K562 (cell line): ENCODE measurements around the gene CCDC15. TPM values are rescaled to one million over a fixed set of nuclear protein-coding genes. Genes with fewer than 3 reads are reported as not detected.
A peak's percentile ranks its signal among the peaks of the same experiment; 100 is the strongest.

Experiments used
- EP300 ChIP-seq: IDR thresholded peaks from 2 replicates; pipeline ENCODE4 v1.6.1; 2012; ENCODE audit warnings: low read length, improper control_type of control experiment
- HMG20B ChIP-seq: fragments of 250-450 bp; sonication (Bioruptor Pico); IDR thresholded peaks from 2 replicates; pipeline ENCODE4 v1.5.0; 2021; ENCODE audit warnings: mild to moderate bottlenecking
- RB1 ChIP-seq: fragments of 450-650 bp; IDR thresholded peaks from 2 replicates; pipeline ENCODE4 v1.6.1; 2017; ENCODE audit warnings: low read depth, mild to moderate bottlenecking
- SAFB2 ChIP-seq: fragments of 200-400 bp; formaldehyde crosslinking; IDR thresholded peaks from 2 replicates; pipeline ENCODE4 v1.6.1; 2018; ENCODE audit warnings: borderline replicate concordance, low read length, low read depth, moderate library complexity; ENCODE audit not compliant: severe bottlenecking
- SMAD1 ChIP-seq: fragments of 150-350 bp; IDR thresholded peaks from 2 replicates; pipeline ENCODE4 v1.6.1; 2014; ENCODE audit warnings: low read length, low read depth; ENCODE audit not compliant: partially characterized antibody
- SMAD4 ChIP-seq: fragments of 250-450 bp; sonication (Bioruptor Pico); conservative IDR thresholded peaks from 2 replicates; pipeline ENCODE4 v1.8.0; 2021; ENCODE audit warnings: inconsistent platforms, mild to moderate bottlenecking, moderate library complexity
- ZNF124 ChIP-seq: sonication (generic); formaldehyde crosslinking; IDR thresholded peaks from 2 replicates; pipeline ENCODE4 v1.8.1; 2022; ENCODE audit warnings: missing genetic modification reagents
- ZNF717 ChIP-seq: fragments of 250-450 bp; sonication (Bioruptor Pico); IDR thresholded peaks from 2 replicates; pipeline ENCODE4 v1.5.0; 2021
- polyA plus RNA-seq, 8 experiments: library from polyadenylated mRNA; depleted of rRNA in 4 of 8; stranded (reverse) in 5 of 8; unstranded in 3 of 8; fragments of >200 nt; fragmentation: Nextera tagmentation in 2 of 8; fragmentation: Illumina TruSeq in 1 of 8; extraction: Ambion mirVana in 2 of 8; extraction: Trizol in 1 of 8; gene quantifications; 2 replicates each; pipeline versions ENCODE4 v1.2.1 to v1.2.3, GENCODE V29; 2011 to 2014; ENCODE audit warnings: inconsistent platforms in 1 of 8, missing spikeins in 1 of 8
- total RNA-seq, 7 experiments: library from RNA; depleted of rRNA in 6 of 7; stranded (reverse); fragments of >200 nt in 6 of 7; fragmentation: Illumina TruSeq in 2 of 7; extraction: Trizol in 2 of 7; gene quantifications; 2 replicates each; pipeline versions ENCODE4 v1.2.1 to v1.2.3, GENCODE V29; 2011 to 2021; ENCODE audit warnings: low replicate concordance in 1 of 7
- TF ChIP-seq, protein P1 (sequence below): sonication (generic); formaldehyde crosslinking; IDR thresholded peaks from 2 replicates; pipeline ENCODE4 v1.8.0; 2023; ENCODE audit warnings: missing genetic modification reagents, mild to moderate bottlenecking, borderline replicate concordance
- TF ChIP-seq, protein P2 (sequence below): fragments of 450-650 bp; IDR thresholded peaks from 2 replicates; pipeline ENCODE4 v1.7.1; 2018; ENCODE audit warnings: mild to moderate bottlenecking, low read depth; ENCODE audit not compliant: partially characterized antibody
- TF ChIP-seq, protein P3 (sequence below): fragments of 200-400 bp; formaldehyde crosslinking; IDR thresholded peaks from 2 replicates; pipeline ENCODE4 v1.6.1; 2017; ENCODE audit warnings: mild to moderate bottlenecking, low read depth, low read length, moderate library complexity
- TF ChIP-seq, protein P4 (sequence below), 2 experiments: fragments of 450-650 bp in 1 of 2; IDR thresholded peaks; 2 replicates each; pipeline ENCODE4 v1.6.1; 2011 to 2017; ENCODE audit warnings: low read depth in 2 of 2, antibody characterized with exemption in 1 of 2, borderline replicate concordance in 1 of 2, low read length in 1 of 2, mild to moderate bottlenecking in 1 of 2, mixed read lengths in 1 of 2; ENCODE audit not compliant: control insufficient read depth in 1 of 2

The CCDC15 gene
- total and polyA plus RNA-seq, 9 of the 15 experiments (the other 6 are each of a cell fraction or from before 2014, with no cell fraction given), result 1.9 to 9.2 (median 3.9) TPM

DNA sequence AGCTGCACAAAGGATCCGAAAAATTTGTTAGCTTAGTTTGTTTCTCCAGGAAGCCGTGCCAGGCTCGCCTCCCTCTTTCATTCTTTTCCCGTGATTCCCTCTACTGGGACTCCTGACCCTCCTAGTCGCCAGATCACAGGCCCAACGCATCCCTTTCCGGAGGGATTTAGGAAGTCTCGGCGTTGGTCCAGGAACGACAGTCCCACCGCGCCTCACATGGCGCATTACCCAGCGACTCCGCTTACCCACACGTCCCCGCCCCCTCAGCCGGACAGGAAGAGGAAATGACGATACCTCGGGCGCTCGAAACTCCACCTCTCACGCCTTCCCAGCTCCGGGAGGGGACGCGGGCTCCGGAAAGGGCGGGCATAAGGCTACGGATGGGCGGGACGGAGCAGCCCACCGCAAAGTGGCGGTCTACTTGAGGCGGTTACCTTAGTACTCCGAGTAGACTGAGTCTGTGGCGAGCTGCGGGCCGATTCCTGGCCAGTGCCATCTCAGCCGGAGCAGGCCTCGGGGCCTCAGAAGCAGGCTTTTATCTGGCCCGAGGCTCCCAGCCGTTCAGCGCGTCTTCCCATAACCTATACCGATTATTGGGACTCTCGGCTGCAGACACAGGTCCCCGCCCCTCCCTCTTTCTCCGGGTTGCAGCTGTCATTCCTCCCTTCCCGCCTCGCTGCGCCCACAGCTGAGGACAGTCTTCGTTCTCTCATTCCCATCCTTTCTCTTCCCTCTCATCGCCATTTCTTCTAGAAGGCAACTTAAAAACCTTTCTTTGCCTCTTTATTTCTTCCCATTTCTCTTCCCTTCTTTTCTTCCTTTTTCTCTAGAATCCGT is at the start of gene CCDC15 (continued):
- TF ChIP-seq, protein P1, sequence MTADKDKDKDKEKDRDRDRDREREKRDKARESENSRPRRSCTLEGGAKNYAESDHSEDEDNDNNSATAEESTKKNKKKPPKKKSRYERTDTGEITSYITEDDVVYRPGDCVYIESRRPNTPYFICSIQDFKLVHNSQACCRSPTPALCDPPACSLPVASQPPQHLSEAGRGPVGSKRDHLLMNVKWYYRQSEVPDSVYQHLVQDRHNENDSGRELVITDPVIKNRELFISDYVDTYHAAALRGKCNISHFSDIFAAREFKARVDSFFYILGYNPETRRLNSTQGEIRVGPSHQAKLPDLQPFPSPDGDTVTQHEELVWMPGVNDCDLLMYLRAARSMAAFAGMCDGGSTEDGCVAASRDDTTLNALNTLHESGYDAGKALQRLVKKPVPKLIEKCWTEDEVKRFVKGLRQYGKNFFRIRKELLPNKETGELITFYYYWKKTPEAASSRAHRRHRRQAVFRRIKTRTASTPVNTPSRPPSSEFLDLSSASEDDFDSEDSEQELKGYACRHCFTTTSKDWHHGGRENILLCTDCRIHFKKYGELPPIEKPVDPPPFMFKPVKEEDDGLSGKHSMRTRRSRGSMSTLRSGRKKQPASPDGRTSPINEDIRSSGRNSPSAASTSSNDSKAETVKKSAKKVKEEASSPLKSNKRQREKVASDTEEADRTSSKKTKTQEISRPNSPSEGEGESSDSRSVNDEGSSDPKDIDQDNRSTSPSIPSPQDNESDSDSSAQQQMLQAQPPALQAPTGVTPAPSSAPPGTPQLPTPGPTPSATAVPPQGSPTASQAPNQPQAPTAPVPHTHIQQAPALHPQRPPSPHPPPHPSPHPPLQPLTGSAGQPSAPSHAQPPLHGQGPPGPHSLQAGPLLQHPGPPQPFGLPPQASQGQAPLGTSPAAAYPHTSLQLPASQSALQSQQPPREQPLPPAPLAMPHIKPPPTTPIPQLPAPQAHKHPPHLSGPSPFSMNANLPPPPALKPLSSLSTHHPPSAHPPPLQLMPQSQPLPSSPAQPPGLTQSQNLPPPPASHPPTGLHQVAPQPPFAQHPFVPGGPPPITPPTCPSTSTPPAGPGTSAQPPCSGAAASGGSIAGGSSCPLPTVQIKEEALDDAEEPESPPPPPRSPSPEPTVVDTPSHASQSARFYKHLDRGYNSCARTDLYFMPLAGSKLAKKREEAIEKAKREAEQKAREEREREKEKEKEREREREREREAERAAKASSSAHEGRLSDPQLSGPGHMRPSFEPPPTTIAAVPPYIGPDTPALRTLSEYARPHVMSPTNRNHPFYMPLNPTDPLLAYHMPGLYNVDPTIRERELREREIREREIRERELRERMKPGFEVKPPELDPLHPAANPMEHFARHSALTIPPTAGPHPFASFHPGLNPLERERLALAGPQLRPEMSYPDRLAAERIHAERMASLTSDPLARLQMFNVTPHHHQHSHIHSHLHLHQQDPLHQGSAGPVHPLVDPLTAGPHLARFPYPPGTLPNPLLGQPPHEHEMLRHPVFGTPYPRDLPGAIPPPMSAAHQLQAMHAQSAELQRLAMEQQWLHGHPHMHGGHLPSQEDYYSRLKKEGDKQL (CRISPR knock-in tag), result no peak
- TF ChIP-seq HMG20B (CRISPR knock-in tag) (no peak), RB1 (peak; percentile 64; the same call in 1 of the 2 replicates), ZNF124 (CRISPR knock-in tag) (no peak), EP300 (peak; percentile 75; the same call in 1 of the 2 replicates), SMAD4 (0 out of 2 replicates have a peak, but pooled peaks have one; percentile 30), ZNF717 (no peak), SMAD1 (no peak), SAFB2 (no peak)
- TF ChIP-seq, protein P2, sequence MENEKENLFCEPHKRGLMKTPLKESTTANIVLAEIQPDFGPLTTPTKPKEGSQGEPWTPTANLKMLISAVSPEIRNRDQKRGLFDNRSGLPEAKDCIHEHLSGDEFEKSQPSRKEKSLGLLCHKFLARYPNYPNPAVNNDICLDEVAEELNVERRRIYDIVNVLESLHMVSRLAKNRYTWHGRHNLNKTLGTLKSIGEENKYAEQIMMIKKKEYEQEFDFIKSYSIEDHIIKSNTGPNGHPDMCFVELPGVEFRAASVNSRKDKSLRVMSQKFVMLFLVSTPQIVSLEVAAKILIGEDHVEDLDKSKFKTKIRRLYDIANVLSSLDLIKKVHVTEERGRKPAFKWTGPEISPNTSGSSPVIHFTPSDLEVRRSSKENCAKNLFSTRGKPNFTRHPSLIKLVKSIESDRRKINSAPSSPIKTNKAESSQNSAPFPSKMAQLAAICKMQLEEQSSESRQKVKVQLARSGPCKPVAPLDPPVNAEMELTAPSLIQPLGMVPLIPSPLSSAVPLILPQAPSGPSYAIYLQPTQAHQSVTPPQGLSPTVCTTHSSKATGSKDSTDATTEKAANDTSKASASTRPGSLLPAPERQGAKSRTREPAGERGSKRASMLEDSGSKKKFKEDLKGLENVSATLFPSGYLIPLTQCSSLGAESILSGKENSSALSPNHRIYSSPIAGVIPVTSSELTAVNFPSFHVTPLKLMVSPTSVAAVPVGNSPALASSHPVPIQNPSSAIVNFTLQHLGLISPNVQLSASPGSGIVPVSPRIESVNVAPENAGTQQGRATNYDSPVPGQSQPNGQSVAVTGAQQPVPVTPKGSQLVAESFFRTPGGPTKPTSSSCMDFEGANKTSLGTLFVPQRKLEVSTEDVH, result no peak
- TF ChIP-seq, protein P3, sequence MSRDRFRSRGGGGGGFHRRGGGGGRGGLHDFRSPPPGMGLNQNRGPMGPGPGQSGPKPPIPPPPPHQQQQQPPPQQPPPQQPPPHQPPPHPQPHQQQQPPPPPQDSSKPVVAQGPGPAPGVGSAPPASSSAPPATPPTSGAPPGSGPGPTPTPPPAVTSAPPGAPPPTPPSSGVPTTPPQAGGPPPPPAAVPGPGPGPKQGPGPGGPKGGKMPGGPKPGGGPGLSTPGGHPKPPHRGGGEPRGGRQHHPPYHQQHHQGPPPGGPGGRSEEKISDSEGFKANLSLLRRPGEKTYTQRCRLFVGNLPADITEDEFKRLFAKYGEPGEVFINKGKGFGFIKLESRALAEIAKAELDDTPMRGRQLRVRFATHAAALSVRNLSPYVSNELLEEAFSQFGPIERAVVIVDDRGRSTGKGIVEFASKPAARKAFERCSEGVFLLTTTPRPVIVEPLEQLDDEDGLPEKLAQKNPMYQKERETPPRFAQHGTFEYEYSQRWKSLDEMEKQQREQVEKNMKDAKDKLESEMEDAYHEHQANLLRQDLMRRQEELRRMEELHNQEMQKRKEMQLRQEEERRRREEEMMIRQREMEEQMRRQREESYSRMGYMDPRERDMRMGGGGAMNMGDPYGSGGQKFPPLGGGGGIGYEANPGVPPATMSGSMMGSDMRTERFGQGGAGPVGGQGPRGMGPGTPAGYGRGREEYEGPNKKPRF, result no peak
- TF ChIP-seq, protein P4, sequence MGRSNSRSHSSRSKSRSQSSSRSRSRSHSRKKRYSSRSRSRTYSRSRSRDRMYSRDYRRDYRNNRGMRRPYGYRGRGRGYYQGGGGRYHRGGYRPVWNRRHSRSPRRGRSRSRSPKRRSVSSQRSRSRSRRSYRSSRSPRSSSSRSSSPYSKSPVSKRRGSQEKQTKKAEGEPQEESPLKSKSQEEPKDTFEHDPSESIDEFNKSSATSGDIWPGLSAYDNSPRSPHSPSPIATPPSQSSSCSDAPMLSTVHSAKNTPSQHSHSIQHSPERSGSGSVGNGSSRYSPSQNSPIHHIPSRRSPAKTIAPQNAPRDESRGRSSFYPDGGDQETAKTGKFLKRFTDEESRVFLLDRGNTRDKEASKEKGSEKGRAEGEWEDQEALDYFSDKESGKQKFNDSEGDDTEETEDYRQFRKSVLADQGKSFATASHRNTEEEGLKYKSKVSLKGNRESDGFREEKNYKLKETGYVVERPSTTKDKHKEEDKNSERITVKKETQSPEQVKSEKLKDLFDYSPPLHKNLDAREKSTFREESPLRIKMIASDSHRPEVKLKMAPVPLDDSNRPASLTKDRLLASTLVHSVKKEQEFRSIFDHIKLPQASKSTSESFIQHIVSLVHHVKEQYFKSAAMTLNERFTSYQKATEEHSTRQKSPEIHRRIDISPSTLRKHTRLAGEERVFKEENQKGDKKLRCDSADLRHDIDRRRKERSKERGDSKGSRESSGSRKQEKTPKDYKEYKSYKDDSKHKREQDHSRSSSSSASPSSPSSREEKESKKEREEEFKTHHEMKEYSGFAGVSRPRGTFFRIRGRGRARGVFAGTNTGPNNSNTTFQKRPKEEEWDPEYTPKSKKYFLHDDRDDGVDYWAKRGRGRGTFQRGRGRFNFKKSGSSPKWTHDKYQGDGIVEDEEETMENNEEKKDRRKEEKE (IDR thresholded peaks at IDR 0.05; ENCODE audit: borderline replicate concordance in 1 of 2, control insufficient read depth in 1 of 2, low read depth in 2 of 2, low read length in 1 of 2), result no peak
